ENCODE results near the gene TSC2.
A peak's percentile ranks its signal among the peaks of the same experiment; 100 is the strongest.

- TF ChIP-seq CTCF (optimal IDR thresholded peaks at IDR 0.05 in 1 of 3, IDR thresholded peaks at IDR 0.05 in 1 of 3, conservative IDR thresholded peaks at IDR 0.05 in 1 of 3; ENCODE audit: extremely low read depth in 1 of 3, insufficient read depth in 2 of 3, low read length in 3 of 3) (peak in 1 of 3 experiments; percentile 12), EZH2 (IDR thresholded peaks at IDR 0.05; ENCODE audit: low read length) (no peak)
These were observed 8.3 kb downstream of the TSC2 start for GRCh38 chr16:2056077-2056476.

Data from keratinocyte (primary cell).